Measurements from ENCODE around the gene IDH3B.

Gene IDH3B

DNA sequence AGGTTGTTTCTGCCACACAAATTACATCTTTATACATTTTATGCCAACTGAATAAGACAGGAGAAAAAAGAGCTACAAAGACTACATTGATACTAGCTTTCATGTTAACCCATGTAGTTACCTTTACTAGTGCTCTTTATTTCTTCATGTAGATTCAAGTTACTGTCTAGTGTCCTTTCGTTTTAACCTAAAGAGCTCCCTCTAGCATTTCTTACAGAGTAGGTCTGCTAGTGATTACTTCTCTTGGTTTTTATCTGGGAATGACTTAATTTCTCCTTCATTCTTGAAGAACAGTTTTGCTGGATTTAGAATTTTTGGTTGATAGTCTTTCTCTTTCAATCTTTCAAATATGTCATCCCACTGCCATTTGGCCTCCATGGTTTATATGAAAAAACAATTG lies 32.8 kb downstream of the IDH3B start:
- Histone ChIP-seq H3K79me2 (ENCODE audit: low read length) (no peaks in the 10 kb centered on the region), H3F3A (ENCODE audit: insufficient read depth, low read length) (no peaks in the 10 kb centered on the region), H3K36me3 (replicated peaks; ENCODE audit: insufficient read depth, low read length) (no peaks in the 10 kb centered on the region), H3K9me3 (replicated peaks; ENCODE audit: insufficient read depth, low read length) (no peaks in the 10 kb centered on the region), H3K9me2 (replicated peaks; ENCODE audit: insufficient read depth, low read length) (no peaks in the 10 kb centered on the region), H3K27me3 (replicated peaks; ENCODE audit: insufficient read depth, low read length) (no peaks in the 10 kb centered on the region), H3K4me2 (ENCODE audit: low read depth, low read length) (no peak overlapping the region), H2AFZ (ENCODE audit: low read length) (no peak overlapping the region), H3K9ac (ENCODE audit: low read length) (no peak overlapping the region), H3K4me3 (ENCODE audit: low read length) (no peak overlapping the region), H4K20me1 (ENCODE audit: insufficient read depth, low read length) (no peaks in the 10 kb centered on the region), H3K27ac (ENCODE audit: low read length) (no peak overlapping the region), H3K4me1 (ENCODE audit: low read length) (no peaks in the 10 kb centered on the region)
- TF ChIP-seq, protein P1, sequence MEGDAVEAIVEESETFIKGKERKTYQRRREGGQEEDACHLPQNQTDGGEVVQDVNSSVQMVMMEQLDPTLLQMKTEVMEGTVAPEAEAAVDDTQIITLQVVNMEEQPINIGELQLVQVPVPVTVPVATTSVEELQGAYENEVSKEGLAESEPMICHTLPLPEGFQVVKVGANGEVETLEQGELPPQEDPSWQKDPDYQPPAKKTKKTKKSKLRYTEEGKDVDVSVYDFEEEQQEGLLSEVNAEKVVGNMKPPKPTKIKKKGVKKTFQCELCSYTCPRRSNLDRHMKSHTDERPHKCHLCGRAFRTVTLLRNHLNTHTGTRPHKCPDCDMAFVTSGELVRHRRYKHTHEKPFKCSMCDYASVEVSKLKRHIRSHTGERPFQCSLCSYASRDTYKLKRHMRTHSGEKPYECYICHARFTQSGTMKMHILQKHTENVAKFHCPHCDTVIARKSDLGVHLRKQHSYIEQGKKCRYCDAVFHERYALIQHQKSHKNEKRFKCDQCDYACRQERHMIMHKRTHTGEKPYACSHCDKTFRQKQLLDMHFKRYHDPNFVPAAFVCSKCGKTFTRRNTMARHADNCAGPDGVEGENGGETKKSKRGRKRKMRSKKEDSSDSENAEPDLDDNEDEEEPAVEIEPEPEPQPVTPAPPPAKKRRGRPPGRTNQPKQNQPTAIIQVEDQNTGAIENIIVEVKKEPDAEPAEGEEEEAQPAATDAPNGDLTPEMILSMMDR (IDR thresholded peaks at IDR 0.05; ENCODE audit: low read length) = no peak
- TF ChIP-seq EZH2 (optimal IDR thresholded peaks at IDR 0.05; ENCODE audit: low read depth, low read length) = no peak
- TF ChIP-seq EZH2phosphoT487 (IDR thresholded peaks at IDR 0.05; ENCODE audit: low read length) = no peak
- DNase-seq = no peak

DNA sequence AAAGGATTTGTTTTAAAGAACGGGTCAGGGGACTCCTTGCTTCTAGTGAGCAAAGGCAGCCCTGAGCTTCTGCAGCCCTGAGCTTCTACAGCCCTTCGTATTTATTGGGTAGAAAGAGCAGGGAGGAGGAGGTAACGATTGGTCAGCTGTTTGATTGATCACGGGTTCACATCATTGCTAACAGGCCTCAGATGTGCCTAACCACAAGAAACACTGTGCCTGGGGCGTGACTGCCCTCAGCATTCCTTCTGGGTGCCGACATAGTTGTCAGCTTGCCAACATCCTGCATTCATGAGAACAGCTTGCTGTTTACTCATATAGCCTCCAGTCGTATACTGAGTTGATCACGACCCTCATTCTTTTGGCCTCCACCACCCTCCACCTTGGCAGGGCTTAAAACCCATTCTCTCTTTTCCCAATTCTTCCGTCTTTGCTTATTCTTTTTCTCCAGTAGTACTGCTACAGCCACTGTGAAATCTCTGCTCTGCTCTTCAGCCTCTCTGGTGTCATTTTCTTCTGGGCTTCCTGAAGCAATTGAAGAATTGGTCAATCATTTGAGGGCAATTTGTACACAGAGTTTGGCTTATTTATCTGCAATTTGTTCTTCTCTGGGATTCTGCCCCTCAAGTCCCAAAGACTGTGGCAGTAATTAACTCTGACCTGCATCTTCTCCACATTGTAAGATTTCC lies 37.0 kb downstream of the IDH3B start:
- H3K79me2 ChIP-seq (ENCODE audit: low read length) = no peaks in the 10 kb centered on the region
- no peaks in the 10 kb centered on the region for H4K20me1 ChIP-seq (ENCODE audit: insufficient read depth, low read length)
- no peaks in the 10 kb centered on the region for H3K36me3 ChIP-seq (replicated peaks; ENCODE audit: insufficient read depth, low read length)
- H3F3A ChIP-seq (ENCODE audit: insufficient read depth, low read length) = no peaks in the 10 kb centered on the region
- TF ChIP-seq EZH2phosphoT487 (IDR thresholded peaks at IDR 0.05; ENCODE audit: low read length) = no peak
- no peak overlapping the region for H3K4me2 ChIP-seq (ENCODE audit: low read depth, low read length)
- H2AFZ ChIP-seq (ENCODE audit: low read length) = no peak overlapping the region
- H3K9me2 ChIP-seq (replicated peaks; ENCODE audit: insufficient read depth, low read length) = no peaks in the 10 kb centered on the region
- H3K27me3 ChIP-seq (replicated peaks; ENCODE audit: insufficient read depth, low read length) = no peaks in the 10 kb centered on the region
- H3K4me3 ChIP-seq (ENCODE audit: low read length) = no peak overlapping the region
- no peak overlapping the region for H3K27ac ChIP-seq (ENCODE audit: low read length)
- H3K9me3 ChIP-seq (replicated peaks; ENCODE audit: insufficient read depth, low read length) = no peaks in the 10 kb centered on the region
- H3K9ac ChIP-seq (ENCODE audit: low read length) = no peak overlapping the region
- no peaks in the 10 kb centered on the region for H3K4me1 ChIP-seq (ENCODE audit: low read length)
- no peak for DNase-seq

DNA sequence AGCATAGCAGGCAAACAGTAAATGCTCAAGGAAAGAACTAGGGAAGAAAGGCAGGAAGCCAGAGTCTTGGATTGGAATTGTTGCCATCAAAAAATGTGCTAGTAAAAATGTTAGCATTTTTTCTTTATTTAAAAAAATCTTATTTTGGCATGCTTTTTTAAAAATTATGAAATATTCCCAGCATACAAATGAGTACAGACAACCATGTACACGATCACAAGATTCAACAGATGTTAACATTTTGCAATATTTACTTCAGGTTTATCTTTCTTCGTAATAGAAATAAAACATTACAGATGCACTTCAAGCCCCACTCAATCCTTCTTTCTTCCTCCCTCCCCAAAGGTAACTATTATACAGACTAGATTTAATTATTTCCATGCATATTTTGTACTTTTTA lies 39.0 kb downstream of the IDH3B start:
- H2AFZ ChIP-seq (ENCODE audit: low read length) = no peak overlapping the region
- TF ChIP-seq, protein P1 (IDR thresholded peaks at IDR 0.05; ENCODE audit: low read length) = no peak
- TF ChIP-seq EZH2phosphoT487 (IDR thresholded peaks at IDR 0.05; ENCODE audit: low read length) = no peak
- TF ChIP-seq EZH2 (optimal IDR thresholded peaks at IDR 0.05; ENCODE audit: low read depth, low read length) = no peak
- no peak for DNase-seq

DNA sequence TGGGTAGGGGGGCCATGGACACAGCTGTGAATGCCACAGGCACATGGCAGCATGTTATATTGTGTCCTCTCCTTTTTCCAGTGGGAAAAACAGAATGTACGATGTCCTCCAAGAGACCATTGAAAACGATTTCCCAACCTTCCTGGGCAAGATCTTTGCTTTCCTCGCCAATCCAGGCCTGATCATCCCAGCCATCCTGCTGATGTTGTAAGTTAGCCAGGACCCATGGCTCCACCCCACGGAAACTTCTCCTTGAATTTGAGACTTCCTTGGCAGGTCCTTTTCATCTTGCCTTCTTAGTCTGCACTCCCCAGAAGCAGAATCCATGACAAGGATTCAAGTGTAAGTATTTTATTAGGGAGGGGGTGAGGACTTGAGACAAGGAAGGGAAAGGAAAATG lies 39.8 kb downstream of the IDH3B start:
- H3K79me2 ChIP-seq (ENCODE audit: low read length) = no peaks in the 10 kb centered on the region
- no peak overlapping the region for H3K27ac ChIP-seq (ENCODE audit: low read length)
- no peaks in the 10 kb centered on the region for H4K20me1 ChIP-seq (ENCODE audit: insufficient read depth, low read length)
- no peaks in the 10 kb centered on the region for H3K27me3 ChIP-seq (replicated peaks; ENCODE audit: insufficient read depth, low read length)
- no peaks in the 10 kb centered on the region for H3K36me3 ChIP-seq (replicated peaks; ENCODE audit: insufficient read depth, low read length)
- no peaks in the 10 kb centered on the region for H3K4me1 ChIP-seq (ENCODE audit: low read length)
- DNase-seq = no peak
- H3F3A ChIP-seq (ENCODE audit: insufficient read depth, low read length) = no peaks in the 10 kb centered on the region
- H3K4me2 ChIP-seq (ENCODE audit: low read depth, low read length) = no peak overlapping the region
- H3K9me2 ChIP-seq (replicated peaks; ENCODE audit: insufficient read depth, low read length) = no peaks in the 10 kb centered on the region
- no peak overlapping the region for H3K4me3 ChIP-seq (ENCODE audit: low read length)
- H3K9me3 ChIP-seq (replicated peaks; ENCODE audit: insufficient read depth, low read length) = no peaks in the 10 kb centered on the region
- no peak for TF ChIP-seq EZH2phosphoT487 (IDR thresholded peaks at IDR 0.05; ENCODE audit: low read length)
- no peak for TF ChIP-seq EZH2 (optimal IDR thresholded peaks at IDR 0.05; ENCODE audit: low read depth, low read length)
- TF ChIP-seq, protein P1 (IDR thresholded peaks at IDR 0.05; ENCODE audit: low read length) = no peak
- H2AFZ ChIP-seq (ENCODE audit: low read length) = no peak overlapping the region
- no peak overlapping the region for H3K9ac ChIP-seq (ENCODE audit: low read length)

More for the DNA sequence above, 39.0 kb downstream of the IDH3B start:
- no peak overlapping the region for H3K4me3 ChIP-seq (ENCODE audit: low read length)
- H3K36me3 ChIP-seq (replicated peaks; ENCODE audit: insufficient read depth, low read length) = no peaks in the 10 kb centered on the region
- H3K79me2 ChIP-seq (ENCODE audit: low read length) = no peaks in the 10 kb centered on the region
- no peaks in the 10 kb centered on the region for H3K9me2 ChIP-seq (replicated peaks; ENCODE audit: insufficient read depth, low read length)
- H3K9ac ChIP-seq (ENCODE audit: low read length) = no peak overlapping the region
- no peaks in the 10 kb centered on the region for H3F3A ChIP-seq (ENCODE audit: insufficient read depth, low read length)
- no peak overlapping the region for H3K27ac ChIP-seq (ENCODE audit: low read length)
- H3K4me1 ChIP-seq (ENCODE audit: low read length) = no peaks in the 10 kb centered on the region
- H4K20me1 ChIP-seq (ENCODE audit: insufficient read depth, low read length) = no peaks in the 10 kb centered on the region
- no peaks in the 10 kb centered on the region for H3K9me3 ChIP-seq (replicated peaks; ENCODE audit: insufficient read depth, low read length)
- H3K4me2 ChIP-seq (ENCODE audit: low read depth, low read length) = no peak overlapping the region
- H3K27me3 ChIP-seq (replicated peaks; ENCODE audit: insufficient read depth, low read length) = no peaks in the 10 kb centered on the region

Data from MM.1S (cell line).